HG03045 (cell line): ENCODE results near the gene PI4KA.

Experiments used
- ATAC-seq: cut with Tn5 transposase; IDR thresholded peaks from one replicate; pipeline ENCODE4 v1.9.1; 2021; ENCODE audit warnings: mild to moderate bottlenecking, moderate library complexity; ENCODE audit not compliant: unreplicated experiment

PI4KA gene

DNA sequence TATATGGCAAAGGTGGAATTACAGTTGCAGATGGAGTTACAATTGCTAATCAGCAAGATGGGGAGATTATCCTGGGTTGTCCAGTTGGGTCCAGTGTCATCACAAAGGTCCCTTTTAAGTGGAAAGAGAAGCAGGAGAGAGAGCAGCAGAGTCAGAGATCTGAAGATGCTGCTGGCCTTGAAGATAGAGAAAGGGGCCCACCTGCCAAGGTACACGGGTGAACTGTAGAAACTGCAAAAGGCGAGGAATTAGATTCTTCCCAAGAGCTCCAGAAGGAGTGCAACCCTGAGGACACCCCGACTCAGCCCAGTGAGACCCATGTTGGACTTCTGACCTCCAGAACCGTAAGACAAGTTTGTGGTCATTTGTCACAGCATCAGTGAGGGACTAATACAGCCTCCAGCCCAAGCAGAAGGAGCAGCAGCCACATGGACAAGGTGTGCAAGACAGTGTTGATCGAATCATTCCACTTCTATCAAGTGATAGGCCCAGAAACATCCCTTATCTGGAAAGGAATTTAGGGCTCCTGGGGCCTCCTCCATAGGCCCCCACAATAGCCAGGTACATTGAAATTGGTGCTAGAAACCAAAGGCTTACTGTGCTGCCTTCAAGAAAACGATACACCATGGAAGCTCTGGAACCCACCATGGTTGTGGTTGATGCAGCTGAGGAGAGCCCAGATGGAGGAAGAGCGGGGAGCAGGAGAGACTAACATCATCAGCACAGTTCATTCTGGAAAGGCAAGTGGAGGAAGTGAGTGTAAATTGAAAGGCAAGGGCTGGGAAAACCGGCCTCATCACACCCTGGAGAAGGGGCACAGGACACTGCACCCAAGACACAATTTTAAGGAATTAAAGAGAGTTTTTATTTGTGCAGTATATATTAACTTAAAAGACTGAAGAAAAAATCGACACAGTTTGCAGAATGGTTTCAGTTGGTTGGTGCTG is 23.5 kb upstream of the PI4KA start:
- no peak for ATAC-seq

GRCh38 chr22:20881231-20881630 is 22.6 kb upstream of the PI4KA start:
- no peak for ATAC-seq

DNA sequence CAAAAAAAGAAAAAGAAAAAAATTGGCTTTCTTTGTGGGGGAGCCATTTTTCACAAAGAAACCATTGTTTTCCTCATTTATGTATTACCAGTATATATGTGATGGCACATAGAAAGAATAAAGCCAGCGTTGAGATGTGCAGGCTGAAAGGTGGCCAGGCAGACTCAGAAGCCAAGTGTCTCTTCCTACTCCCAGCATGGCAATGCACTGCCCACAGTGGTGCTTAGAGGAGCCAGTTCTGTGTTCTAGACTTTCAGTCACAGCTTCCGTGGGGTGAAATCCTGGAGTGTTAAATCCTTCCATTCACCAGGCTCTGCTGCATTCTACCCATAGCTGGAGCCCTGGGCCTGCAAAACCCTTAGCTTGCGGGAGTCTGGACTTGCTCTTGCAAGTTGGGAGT is 19.1 kb upstream of the PI4KA start:
- ATAC-seq, result no peak

- ATAC-seq, result no peak
These were observed 16.7 kb upstream of the PI4KA start for GRCh38 chr22:20875296-20875695.

- ATAC-seq, result no peak
These were observed 14.6 kb upstream of the PI4KA start for GRCh38 chr22:20873214-20873613.

DNA sequence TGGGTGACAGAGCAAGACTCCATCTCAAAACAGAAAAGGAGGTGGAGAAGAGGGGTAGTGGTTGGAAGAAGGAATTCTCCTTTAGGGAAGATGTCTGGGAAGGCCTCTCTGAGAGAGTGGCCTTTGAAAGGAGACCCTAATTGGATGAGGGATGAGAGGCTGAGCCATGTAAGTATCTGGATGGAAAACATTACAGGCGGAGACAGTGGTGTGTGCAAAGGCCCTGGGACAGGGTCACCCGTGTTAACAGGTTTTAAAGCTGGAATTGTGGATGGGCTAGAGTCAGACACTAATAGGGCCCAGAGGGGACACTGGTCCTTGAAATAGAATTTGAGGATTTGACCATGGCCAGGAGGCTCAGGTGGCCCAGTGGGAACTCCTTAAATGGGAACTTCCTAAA is 10.6 kb upstream of the PI4KA start:
- no peak for ATAC-seq

GRCh38 chr22:20868025-20868962 is 9.7 kb upstream of the PI4KA start:
- no peak for ATAC-seq

GRCh38 chr22:20867179-20868024 is 8.8 kb upstream of the PI4KA start:
- no peak for ATAC-seq

- ATAC-seq, result no peak
These were observed 8.1 kb upstream of the PI4KA start for GRCh38 chr22:20866736-20867135.

GRCh38 chr22:20865875-20866445 is 7.3 kb upstream of the PI4KA start:
- no peak for ATAC-seq

DNA sequence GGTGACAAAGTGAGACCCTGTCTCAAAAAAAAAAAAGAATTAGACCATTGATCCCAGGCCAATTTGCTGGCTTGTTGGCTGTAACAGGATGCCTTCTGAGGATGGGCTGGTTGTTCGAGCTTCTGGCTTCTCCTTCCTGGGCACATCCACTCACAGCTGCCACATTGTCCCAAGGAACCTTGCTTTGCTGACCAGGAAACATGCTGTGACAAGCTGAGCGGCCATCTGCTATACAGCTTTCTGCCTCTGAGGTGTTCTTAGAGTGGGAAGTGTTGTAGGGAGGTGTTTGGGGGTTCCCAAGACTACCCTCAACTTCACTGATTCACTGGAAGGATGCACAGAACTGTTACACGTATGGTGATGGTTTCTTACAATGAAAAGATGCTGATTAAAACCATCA is 6.7 kb upstream of the PI4KA start:
- ATAC-seq, result no peak

GRCh38 chr22:20864186-20864908 is 5.7 kb upstream of the PI4KA start:
- no peak for ATAC-seq

GRCh38 chr22:20863366-20863765 is 4.8 kb upstream of the PI4KA start:
- no peak for ATAC-seq

- ATAC-seq, result no peak
These were observed 3.9 kb upstream of the PI4KA start for GRCh38 chr22:20862540-20862939.

- ATAC-seq, result no peak
These were observed 1.0 kb upstream of the PI4KA start for GRCh38 chr22:20859615-20860014.

DNA sequence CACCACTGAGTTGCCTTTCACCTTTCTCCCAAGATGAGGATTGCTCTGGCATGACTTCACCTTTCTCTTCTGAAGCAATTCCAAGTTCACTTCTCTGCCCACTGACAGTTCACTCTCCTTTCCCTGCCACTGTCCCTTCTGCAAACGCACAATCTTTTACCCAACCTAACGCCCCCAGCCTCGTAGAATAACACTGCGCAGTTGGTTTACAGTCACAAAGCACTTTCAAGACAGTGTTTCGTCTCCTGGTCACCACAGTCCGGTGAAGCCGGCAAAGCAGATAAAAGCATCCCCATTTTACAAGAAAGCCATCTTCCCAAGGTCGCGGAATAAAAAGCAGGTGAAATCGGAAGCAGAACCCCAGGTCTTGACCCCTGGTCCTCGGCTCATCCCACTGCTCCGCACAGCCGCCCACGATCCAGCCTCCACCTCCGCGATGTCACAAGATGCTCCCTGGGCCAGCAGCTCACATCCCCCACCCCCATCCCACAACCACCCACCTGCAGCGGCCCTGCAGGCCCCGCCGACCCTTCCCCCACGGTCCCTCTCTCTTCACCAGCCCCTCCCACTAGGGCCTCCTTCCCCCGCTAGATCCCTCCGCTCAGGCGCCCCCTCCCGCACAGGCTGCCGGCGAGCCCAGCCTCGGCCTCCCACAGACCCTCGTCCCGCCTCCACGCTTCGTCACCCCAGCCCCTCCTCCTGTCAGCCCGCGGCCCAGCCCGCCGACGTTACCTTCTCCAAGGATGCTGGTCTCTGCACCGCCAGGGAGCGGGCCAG is 585 bp downstream of the PI4KA start:
- peak; percentile 63 for ATAC-seq

DNA sequence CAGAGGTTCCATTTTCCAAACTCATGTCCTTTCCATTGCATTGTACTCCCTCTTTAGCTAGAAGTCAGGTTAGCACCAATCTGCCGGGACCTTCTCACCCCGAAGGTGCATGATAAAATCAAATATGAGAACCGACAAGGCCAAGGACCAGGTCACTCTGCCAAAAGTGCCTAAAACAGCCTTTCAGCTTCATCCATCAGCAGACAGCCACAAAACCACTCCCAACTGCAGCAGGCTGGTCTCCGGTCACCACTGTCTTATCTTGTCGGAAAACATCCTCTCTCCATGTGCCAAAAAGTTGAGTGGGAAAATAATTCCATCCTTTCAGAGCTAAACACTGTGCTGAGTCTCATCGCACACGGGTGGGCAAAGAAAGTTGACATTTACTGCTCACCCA is 1.4 kb downstream of the PI4KA start:
- ATAC-seq, result no peak

- ATAC-seq, result no peak
These were observed 5.4 kb downstream of the PI4KA start for GRCh38 chr22:20853236-20853660.

DNA sequence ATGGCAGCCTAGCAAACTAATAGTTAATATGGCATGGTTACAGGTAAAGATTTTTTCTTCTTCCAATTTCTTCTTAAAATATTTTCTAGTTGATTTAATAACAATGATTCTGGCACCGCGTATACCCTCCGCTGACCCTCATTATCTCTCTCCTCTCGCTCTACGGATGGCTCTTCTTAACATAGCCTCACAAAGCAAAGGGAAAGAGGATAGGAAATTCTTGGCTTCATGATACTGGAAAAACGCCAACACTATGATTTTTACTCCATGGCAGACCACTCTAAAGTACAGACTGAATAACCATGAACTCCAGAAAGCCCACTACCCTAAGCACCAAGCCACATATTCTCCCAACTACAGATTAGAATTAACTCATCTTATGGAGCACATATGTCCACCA is 6.1 kb downstream of the PI4KA start:
- no peak for ATAC-seq
